HEK293 (cell line): ENCODE data around the gene CLMN.

Source experiments
- CTCF ChIA-PET: fragments of 350-600 bp; formaldehyde crosslinking; extraction: SDS; loops from one replicate; lab custom pipeline; 2021; ENCODE audit warnings: antibody characterized with exemption; lab: Yijun Ruan, JAX
- POLR2A ChIA-PET: fragments of 300-600 bp; formaldehyde crosslinking; extraction: SDS; loops from one replicate; lab custom pipeline; 2020; ENCODE audit warnings: antibody characterized with exemption, inconsistent platforms; lab: Yijun Ruan, JAX
- H3K27ac ChIP-seq: fragments of 200-500 bp; sonication (Bioruptor generic); 2 replicates; pipeline ENCODE4 v1.5.1; 2014; ENCODE audit warnings: low read depth, low read length, control low read depth, inconsistent platforms; ENCODE audit errors: extremely low read depth
- H3K36me3 ChIP-seq, 2 experiments: fragments of 200-500 bp in 1 of 2; sonication (Bioruptor generic) in 1 of 2; 1 replicate in 1 of 2; 2 replicates in 1 of 2; pipeline ENCODE4 v1.5.1; 2014 to 2017; ENCODE audit warnings: inconsistent platforms in 2 of 2, low read length in 2 of 2; ENCODE audit not compliant: control insufficient read depth in 2 of 2, insufficient read depth in 1 of 2
- H3K4me1 ChIP-seq: fragments of 200-500 bp; sonication (Bioruptor generic); 2 replicates; pipeline ENCODE4 v1.5.1; 2014; ENCODE audit warnings: mild to moderate bottlenecking, low read length, inconsistent platforms; ENCODE audit not compliant: control insufficient read depth, insufficient read depth
- H3K4me3 ChIP-seq: 2 replicates; pipeline ENCODE4 v1.5.1; 2011; ENCODE audit warnings: low read depth, mild to moderate bottlenecking, control low read depth, low read length, moderate library complexity
- H3K9me3 ChIP-seq: fragments of 200-500 bp; sonication (Bioruptor generic); 2 replicates; pipeline ENCODE4 v1.5.1; 2014; ENCODE audit warnings: low read depth, low read length, inconsistent platforms; ENCODE audit not compliant: control insufficient read depth, insufficient read depth
- HOXA7 ChIP-seq: sonication (generic); formaldehyde crosslinking; IDR thresholded peaks from 2 replicates; pipeline ENCODE4 v1.8.1; 2022; ENCODE audit warnings: missing genetic modification reagents, borderline replicate concordance
- IKZF3 ChIP-seq: fragments of 450-650 bp; IDR thresholded peaks from 2 replicates; pipeline ENCODE4 v1.5.0; 2018; ENCODE audit warnings: missing biosample characterization, mild to moderate bottlenecking, missing genetic modification characterization, moderate library complexity
- PRDM10 ChIP-seq: fragments of 450-650 bp; formaldehyde crosslinking; IDR thresholded peaks from 2 replicates; pipeline ENCODE4 v1.5.1; 2016; ENCODE audit warnings: missing biosample characterization, missing genetic modification characterization
- PRDM6 ChIP-seq: fragments of 450-650 bp; formaldehyde crosslinking; IDR thresholded peaks from 2 replicates; pipeline ENCODE4 v1.5.1; 2017; ENCODE audit warnings: missing biosample characterization, missing genetic modification characterization
- ZEB2 ChIP-seq: fragments of 450-650 bp; formaldehyde crosslinking; IDR thresholded peaks from 2 replicates; pipeline ENCODE4 v1.5.1; 2016; ENCODE audit warnings: missing biosample characterization, missing genetic modification characterization
- ZNF214 ChIP-seq: fragments of 450-650 bp; formaldehyde crosslinking; IDR thresholded peaks from 2 replicates; pipeline ENCODE4 v1.5.1; 2017; ENCODE audit warnings: missing biosample characterization, mild to moderate bottlenecking, missing genetic modification characterization, borderline replicate concordance
- ZNF266 ChIP-seq: fragments of 450-650 bp; formaldehyde crosslinking; IDR thresholded peaks from 2 replicates; pipeline ENCODE4 v1.5.1; 2016; ENCODE audit warnings: missing biosample characterization, missing genetic modification characterization, low read depth
- ZNF335 ChIP-seq: fragments of 450-650 bp; formaldehyde crosslinking; conservative IDR thresholded peaks from 2 replicates; pipeline ENCODE4 v1.5.1; 2016; ENCODE audit warnings: missing biosample characterization, missing genetic modification characterization
- ZNF350 ChIP-seq: fragments of 450-650 bp; formaldehyde crosslinking; IDR thresholded peaks from 2 replicates; pipeline ENCODE4 v1.5.0; 2017; ENCODE audit warnings: missing biosample characterization, mild to moderate bottlenecking, missing genetic modification characterization
- ZNF354C ChIP-seq: fragments of 450-650 bp; formaldehyde crosslinking; IDR thresholded peaks from 2 replicates; pipeline ENCODE4 v1.5.1; 2016; ENCODE audit warnings: missing biosample characterization, missing genetic modification characterization, low read depth, borderline replicate concordance
- ZNF366 ChIP-seq: fragments of 450-650 bp; formaldehyde crosslinking; conservative IDR thresholded peaks from 2 replicates; pipeline ENCODE4 v1.5.1; 2016; ENCODE audit warnings: missing biosample characterization, missing genetic modification characterization
- ZNF416 ChIP-seq: fragments of 450-650 bp; formaldehyde crosslinking; IDR thresholded peaks from 2 replicates; pipeline ENCODE4 v1.5.1; 2016; ENCODE audit warnings: missing biosample characterization, missing genetic modification characterization
- ZNF518A ChIP-seq: fragments of 450-650 bp; formaldehyde crosslinking; conservative IDR thresholded peaks from 2 replicates; pipeline ENCODE4 v1.5.1; 2016; ENCODE audit warnings: low read depth, missing biosample characterization, missing genetic modification characterization
- ZNF571 ChIP-seq: fragments of 450-650 bp; formaldehyde crosslinking; IDR thresholded peaks from 2 replicates; pipeline ENCODE4 v1.5.0; 2017; ENCODE audit warnings: missing biosample characterization, missing genetic modification characterization
- ZNF654 ChIP-seq: fragments of 450-650 bp; formaldehyde crosslinking; IDR thresholded peaks from 2 replicates; pipeline ENCODE4 v1.5.1; 2016; ENCODE audit warnings: low read depth, missing biosample characterization, missing genetic modification characterization
- ZNF658 ChIP-seq: fragments of 450-650 bp; formaldehyde crosslinking; IDR thresholded peaks from 2 replicates; pipeline ENCODE4; 2016; ENCODE audit warnings: missing biosample characterization, missing genetic modification characterization
- ZNF660 ChIP-seq: fragments of 450-650 bp; IDR thresholded peaks from 2 replicates; pipeline ENCODE4 v1.5.1; 2018; ENCODE audit warnings: missing biosample characterization, mild to moderate bottlenecking, missing genetic modification characterization
- ZNF670 ChIP-seq: fragments of 450-650 bp; formaldehyde crosslinking; IDR thresholded peaks from 2 replicates; pipeline ENCODE4 v1.5.1; 2016; ENCODE audit warnings: missing biosample characterization, missing genetic modification characterization, low read depth
- ZNF792 ChIP-seq: fragments of 450-650 bp; formaldehyde crosslinking; IDR thresholded peaks from 2 replicates; pipeline ENCODE4 v1.5.1; 2016; ENCODE audit warnings: missing biosample characterization, missing genetic modification characterization
- ZNF843 ChIP-seq: fragments of 450-650 bp; formaldehyde crosslinking; IDR thresholded peaks from 2 replicates; pipeline ENCODE4 v1.5.1; 2016; ENCODE audit warnings: missing biosample characterization, missing genetic modification characterization

CLMN gene

GRCh38 chr14:95328729-95329503 is 9.2 kb upstream of the CLMN start:
- POLR2A ChIA-PET, result interaction anchor here (0.7 kb wide), 1 partner anchor 142 kb away, joined by 3 read pairs; no protein-coding TSS in a partner anchor
- peak; percentile 29; the same call in 1 of the 2 replicates for TF ChIP-seq ZEB2 (tag by site-specific recombination)
- no peak for TF ChIP-seq HOXA7 (CRISPR knock-in tag)
- TF ChIP-seq ZNF660 (tag by site-specific recombination), result peak; percentile 61
- TF ChIP-seq ZNF266 (tag by site-specific recombination), result no peak
- TF ChIP-seq ZNF792 (tag by site-specific recombination), result no peak
- TF ChIP-seq ZNF571, result no peak
- no peak for TF ChIP-seq ZNF366 (tag by site-specific recombination)
- no peak for TF ChIP-seq ZNF658 (tag by site-specific recombination)
- TF ChIP-seq ZNF354C, result no peak
- TF ChIP-seq IKZF3 (tag by site-specific recombination), result no peak
- TF ChIP-seq PRDM6, result 0 out of 2 replicates have a peak, but pooled peaks have one; percentile 17
- peak; percentile 71 for TF ChIP-seq PRDM10
- TF ChIP-seq ZNF654 (tag by site-specific recombination), result no peak
- no peak for TF ChIP-seq ZNF214 (tag by site-specific recombination)
- TF ChIP-seq ZNF416 (tag by site-specific recombination), result no peak
- peak; percentile 27 for TF ChIP-seq ZNF335 (tag by site-specific recombination)
- TF ChIP-seq ZNF670 (tag by site-specific recombination), result no peak
- 0 out of 2 replicates have a peak, but pooled peaks have one; percentile 37 for TF ChIP-seq ZNF518A (tag by site-specific recombination)
- no peak for TF ChIP-seq ZNF843 (tag by site-specific recombination)
- no peak for TF ChIP-seq ZNF350 (tag by site-specific recombination)
- H3K27ac ChIP-seq, result no peak overlapping the region

More at GRCh38 chr14:95328729-95329503, 9.2 kb upstream of the CLMN start:
- CTCF ChIA-PET, result interaction anchor here (0.6 kb wide), 3 partner anchors 33 to 445 kb away, joined by 3 read pairs; no protein-coding TSS in a partner anchor
- Histone ChIP-seq H3K36me3 (no peaks in the 10 kb centered on the region), H3K9me3 (no peaks in the 10 kb centered on the region), H3K4me1 (no peaks in the 10 kb centered on the region), H3K4me3 (no peak overlapping the region)
